Skin epidermis (tissue), 12 donors: Measurements from ENCODE around the gene CFTR.
"Not testable (repeated sequence)": the region's sequence is repeated elsewhere in the genome, so short reads cannot be mapped to it uniquely, and the experiment has no call there.

Source experiments
- H3K27ac ChIP-seq, 21 experiments: fragments of 200-600 bp; sonication (generic) in 11 of 21; one replicate each; pipeline ENCODE4 v1.5.0; 2020; ENCODE audit warnings: mild to moderate bottlenecking in 3 of 21, inconsistent platforms in 2 of 21, moderate library complexity in 2 of 21
- H3K4me3 ChIP-seq, 7 experiments: fragments of 200-600 bp; sonication (generic) in 2 of 7; one replicate each; pipeline ENCODE4 v1.5.0; 2020; ENCODE audit warnings: inconsistent platforms in 2 of 7, mild to moderate bottlenecking in 2 of 7, moderate library complexity in 1 of 7

The CFTR gene

GRCh38 chr7:117479225-117480054 is at the start of gene CFTR:
CFTR (plus strand) TSS chr7:117480025; CDS start chr7:117480095, 70 bp downstream.
- H3K27ac ChIP-seq: peak within 1 kb of the TSS in 2 of 21 experiments; percentile 34 to 40
- peak within 1 kb of the TSS in 3 of 7 experiments; percentile 8 to 34 (median 18) for H3K4me3 ChIP-seq

DNA sequence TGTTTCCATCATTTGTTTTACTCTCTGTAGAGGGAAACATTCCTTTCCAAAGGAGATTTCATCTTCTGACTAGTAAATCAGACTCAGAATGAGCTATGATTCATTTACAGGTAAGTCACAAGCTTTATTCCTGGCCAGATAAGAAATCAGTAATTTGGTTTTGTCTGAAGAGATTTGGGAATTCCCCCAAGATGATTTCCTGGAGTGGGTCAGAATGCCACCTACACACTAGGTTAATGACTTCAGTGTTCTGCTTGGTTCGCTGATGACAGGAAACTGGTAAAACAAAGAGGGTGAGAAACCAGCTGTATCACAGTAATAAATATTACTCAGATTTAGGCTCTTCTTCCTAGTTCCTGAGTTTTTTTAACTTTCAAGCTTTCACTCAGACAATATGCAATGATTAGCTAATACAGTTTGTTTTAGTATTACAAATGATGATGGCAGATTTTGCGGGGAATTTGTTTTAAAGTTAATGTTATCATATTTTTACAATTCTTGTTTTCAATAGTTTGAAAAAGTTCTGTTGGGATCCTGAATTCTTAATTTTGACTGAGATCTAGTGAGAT is 44.3 kb upstream of the CFTR start:
- H3K27ac ChIP-seq: no peak overlapping the region
- no peak overlapping the region for H3K4me3 ChIP-seq

GRCh38 chr7:117444646-117445045 is 35.2 kb upstream of the CFTR start:
- H3K27ac ChIP-seq: no peak overlapping the region

GRCh38 chr7:117445206-117445605 is 34.6 kb upstream of the CFTR start:
- no peak overlapping the region for H3K27ac ChIP-seq
- no peak overlapping the region for H3K4me3 ChIP-seq

More at GRCh38 chr7:117444646-117445045, 35.2 kb upstream of the CFTR start:
- no peak overlapping the region for H3K4me3 ChIP-seq

- no peak overlapping the region for H3K4me3 ChIP-seq
- H3K27ac ChIP-seq: no peak overlapping the region
Observed at GRCh38 chr7:117446220-117446815, 33.5 kb upstream of the CFTR start.

GRCh38 chr7:117448655-117449054 is 31.2 kb upstream of the CFTR start:
- H3K4me3 ChIP-seq: no peak overlapping the region
- H3K27ac ChIP-seq: no peak overlapping the region

DNA sequence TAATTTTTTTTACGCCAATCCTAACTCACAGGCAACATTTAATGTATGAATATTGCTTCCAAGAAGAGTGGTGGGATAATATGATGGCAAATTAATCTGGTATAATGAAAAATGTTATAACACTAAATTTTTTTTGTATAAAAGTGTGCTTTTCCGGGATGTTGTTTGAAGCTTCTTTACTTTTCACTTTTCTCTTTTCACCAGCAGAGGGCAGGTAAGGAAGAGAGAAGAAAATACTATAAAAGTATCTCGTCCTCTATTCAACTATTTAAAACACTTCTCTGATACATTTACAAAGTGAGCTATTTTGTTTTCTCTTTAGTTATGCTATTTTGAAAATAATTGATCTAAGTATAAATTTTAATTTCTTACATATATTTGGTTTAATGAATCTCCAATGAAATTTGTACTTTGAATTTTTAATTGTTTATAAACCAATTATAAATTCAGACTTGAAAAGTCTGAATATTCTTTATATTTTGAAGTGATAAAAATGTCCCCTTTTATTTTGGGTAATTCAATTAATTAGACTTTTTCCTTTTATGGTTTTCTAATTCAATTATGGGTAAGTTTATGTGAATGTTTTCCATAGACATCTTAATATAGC is 20.7 kb upstream of the CFTR start:
- no peak overlapping the region for H3K4me3 ChIP-seq
- H3K27ac ChIP-seq: no peak overlapping the region

- Histone ChIP-seq H3K27ac (no peak overlapping the region), H3K4me3 (no peak overlapping the region)
Observed at GRCh38 chr7:117459735-117460134, 20.1 kb upstream of the CFTR start.

DNA sequence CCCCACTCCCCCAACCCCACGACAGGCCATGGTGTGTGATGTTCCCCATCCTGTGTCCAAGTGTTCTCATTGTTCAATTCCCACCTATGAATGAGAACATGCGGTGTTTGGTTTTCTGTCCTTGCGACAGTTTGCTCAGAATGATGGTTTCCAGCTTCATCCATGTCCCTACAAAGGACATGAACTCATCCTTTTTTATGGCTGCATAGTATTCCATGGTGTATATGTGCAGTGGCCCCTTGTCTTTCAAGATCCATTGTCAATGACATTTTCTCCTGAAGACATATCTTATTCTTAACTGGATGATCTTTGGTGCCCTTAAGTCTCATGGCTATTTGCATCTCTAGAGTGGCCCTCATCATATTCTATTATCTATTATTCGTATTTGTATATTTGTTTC is 19.0 kb upstream of the CFTR start:
- not testable (repeated sequence) for H3K4me3 ChIP-seq, H3K27ac ChIP-seq

DNA sequence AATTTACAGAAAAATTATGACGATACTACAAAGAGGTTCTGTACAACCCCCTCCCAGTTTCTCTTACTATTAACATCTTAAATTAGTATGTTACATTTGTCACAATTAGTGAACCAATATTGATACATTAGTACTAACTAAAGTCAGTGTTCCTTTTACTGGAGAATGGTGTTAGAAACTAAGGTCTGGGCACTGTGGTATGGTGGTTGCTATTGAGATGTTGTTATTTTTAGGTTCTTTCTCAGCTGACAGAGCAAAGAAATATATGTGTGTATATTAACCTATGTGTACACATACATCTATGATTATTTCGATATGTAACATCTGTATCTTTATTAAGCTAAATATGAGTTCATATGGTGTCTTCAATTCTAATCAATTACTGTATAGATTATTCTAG is 11.7 kb upstream of the CFTR start:
- Histone ChIP-seq H3K27ac (no peak overlapping the region), H3K4me3 (no peak overlapping the region)

- H3K27ac ChIP-seq: no peak overlapping the region
- no peak overlapping the region for H3K4me3 ChIP-seq
Observed at GRCh38 chr7:117470777-117471176, 9.0 kb upstream of the CFTR start.

- no peak overlapping the region for H3K4me3 ChIP-seq
- H3K27ac ChIP-seq: no peak overlapping the region
Observed at GRCh38 chr7:117472335-117472734, 7.5 kb upstream of the CFTR start.

DNA sequence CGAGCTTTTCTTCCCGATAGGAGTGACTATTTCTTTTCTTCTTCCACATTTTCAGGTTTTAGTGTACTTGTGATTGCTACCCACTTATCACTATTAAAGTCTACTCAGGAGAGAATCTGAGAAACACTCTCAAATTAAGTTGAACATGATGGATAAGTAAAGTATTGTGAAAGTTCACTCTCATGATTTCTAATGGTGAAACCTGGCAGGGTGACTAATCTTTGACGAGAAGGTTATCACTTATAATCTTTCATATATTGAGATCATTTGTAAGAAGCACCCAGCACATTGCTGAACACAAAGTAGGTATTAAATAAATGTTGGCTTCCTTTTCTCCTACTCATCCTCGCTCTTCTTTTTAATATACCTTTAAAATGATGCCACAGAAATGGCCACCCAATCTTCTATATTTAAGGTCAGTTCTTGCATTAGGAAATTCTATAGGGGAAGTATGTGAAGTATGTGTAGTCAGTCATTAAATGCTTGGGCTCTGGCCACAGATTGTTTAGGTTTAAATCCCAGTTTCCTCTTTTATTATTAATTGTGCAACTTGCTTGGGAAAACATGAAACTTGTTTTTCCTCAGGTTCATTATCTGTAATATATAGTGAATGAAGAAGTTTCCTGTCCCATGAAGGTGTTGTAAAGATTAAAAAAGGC is 3.1 kb upstream of the CFTR start:
- no peak overlapping the region for H3K4me3 ChIP-seq
- H3K27ac ChIP-seq: no peak overlapping the region

DNA sequence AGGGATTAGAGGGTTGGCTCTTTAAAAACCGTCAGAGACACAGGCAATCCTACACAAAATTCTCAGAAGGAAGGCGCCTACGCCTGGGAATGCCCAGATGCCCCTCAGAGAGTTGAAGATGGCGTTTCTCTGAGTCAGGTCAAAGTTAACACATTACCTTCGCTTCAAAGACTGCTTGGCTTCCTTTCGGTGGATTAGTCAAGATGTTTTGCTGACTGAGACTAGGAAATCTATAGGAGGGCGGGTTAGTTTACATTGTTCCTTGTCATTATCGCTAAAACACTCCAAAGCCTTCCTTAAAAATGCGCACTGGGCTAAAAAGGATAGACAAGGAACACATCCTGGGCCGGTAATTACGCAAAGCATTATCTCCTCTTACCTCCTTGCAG is 995 bp upstream of the CFTR start:
- Histone ChIP-seq H3K27ac (no peak overlapping the region), H3K4me3 (no peak overlapping the region)

GRCh38 chr7:117480055-117480362 is 184 bp downstream of the CFTR start:
- peak overlapping the region in 1 of 21 experiments; percentile 40 for H3K27ac ChIP-seq
- H3K4me3 ChIP-seq: peak overlapping the region in 3 of 7 experiments; percentile 8 to 34 (median 18)

GRCh38 chr7:117480978-117481377 is 1.2 kb downstream of the CFTR start:
- Histone ChIP-seq H3K27ac (no peak overlapping the region), H3K4me3 (no peak overlapping the region)

DNA sequence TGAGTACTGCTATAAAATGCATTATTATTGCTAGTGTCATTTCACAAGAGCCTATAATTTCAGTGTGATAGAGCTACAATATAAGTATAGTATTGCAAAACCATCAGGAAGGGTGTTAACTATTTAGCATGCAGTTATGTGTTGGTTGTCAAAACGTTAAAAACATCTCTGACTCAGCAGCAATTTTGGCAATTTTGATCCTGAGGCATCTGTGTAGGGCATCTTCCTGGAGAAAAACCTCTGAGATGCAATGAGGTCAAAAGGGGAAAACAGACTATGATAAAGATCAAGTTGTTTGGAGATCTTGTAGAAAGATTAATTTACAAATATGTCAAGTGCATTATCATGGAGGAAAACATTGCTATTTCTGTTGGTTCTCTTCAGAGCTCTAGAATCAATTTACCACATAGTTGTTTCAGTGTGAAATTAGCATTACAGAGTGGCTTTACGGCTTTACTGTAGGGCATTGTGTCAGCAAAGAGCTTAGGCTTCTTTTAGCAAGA is 5.3 kb downstream of the CFTR start:
- H3K27ac ChIP-seq: no peak overlapping the region

DNA sequence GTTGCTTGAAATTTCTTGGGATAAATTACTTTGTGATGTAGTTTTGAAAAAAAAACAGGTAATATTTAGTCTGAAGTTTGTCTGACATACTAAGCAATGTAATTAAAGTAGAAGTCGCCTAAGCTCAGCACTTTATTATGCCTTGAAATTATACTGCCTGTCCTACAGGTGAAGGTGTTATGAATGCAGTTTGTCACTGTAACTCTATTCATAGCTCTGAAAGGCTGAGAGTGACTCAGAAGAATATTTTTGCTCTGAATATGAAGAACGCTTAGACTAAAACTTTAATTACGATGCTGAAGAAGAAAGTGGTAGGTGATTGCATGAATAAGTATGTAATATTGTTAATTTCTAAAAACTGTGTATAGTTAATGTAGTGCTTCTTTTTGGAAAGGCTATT is 9.2 kb downstream of the CFTR start:
- Histone ChIP-seq H3K27ac (no peak overlapping the region), H3K4me3 (no peak overlapping the region)

More for the DNA sequence above, 5.3 kb downstream of the CFTR start:
- no peak overlapping the region for H3K4me3 ChIP-seq

- H3K27ac ChIP-seq: no peak overlapping the region
- H3K4me3 ChIP-seq: no peak overlapping the region
Observed at GRCh38 chr7:117489430-117489829, 9.6 kb downstream of the CFTR start.

GRCh38 chr7:117489911-117490310 is 10.1 kb downstream of the CFTR start:
- Histone ChIP-seq H3K4me3 (no peak overlapping the region), H3K27ac (no peak overlapping the region)
